Thoracic aorta (tissue), 2 donors: ENCODE measurements around the gene UFD1. TPM values are rescaled to one million over a fixed set of nuclear protein-coding genes. Genes with fewer than 3 reads are reported as not detected.

Source experiments
- ATAC-seq: fragments of 150-250 bp; one replicate; pipeline ENCODE4 v1.8.0; 2017; ENCODE audit warnings: low read depth; ENCODE audit not compliant: insufficient number of reproducible peaks, low FRiP score
- DNase-seq: peaks from one replicate; pipeline ENCODE4 v3.0.0-alpha.2; 2020; ENCODE audit warnings: low spot score
- H3K27ac ChIP-seq, 2 donors: fragments of 200-600 bp; sonication (generic); 1 replicate in 1 of 2; 2 replicates in 1 of 2; pipeline ENCODE4 v1.5.1; 2016; ENCODE audit warnings: mild to moderate bottlenecking in 2 of 2, moderate library complexity in 2 of 2
- H3K27me3 ChIP-seq: fragments of 200-600 bp; sonication (generic); replicated peaks from 2 replicates; pipeline ENCODE4 v1.6.0; 2016; ENCODE audit warnings: mild to moderate bottlenecking; ENCODE audit not compliant: insufficient read depth
- H3K36me3 ChIP-seq: fragments of 200-600 bp; sonication (generic); one replicate; pipeline ENCODE4 v1.5.1; 2016
- H3K4me1 ChIP-seq, 2 donors: fragments of 200-600 bp; sonication (generic); 1 replicate in 1 of 2; 2 replicates in 1 of 2; pipeline versions ENCODE4 v1.5.1 to v1.6.0; 2016; ENCODE audit warnings: low read depth in 2 of 2, mild to moderate bottlenecking in 1 of 2; ENCODE audit not compliant: control insufficient read depth in 1 of 2
- H3K4me3 ChIP-seq: fragments of 200-600 bp; sonication (generic); 2 replicates; pipeline ENCODE4 v1.5.1; 2016; ENCODE audit warnings: mild to moderate bottlenecking
- H3K9me3 ChIP-seq: fragments of 200-600 bp; sonication (generic); 2 replicates; pipeline ENCODE4 v1.5.1; 2016
- total RNA-seq, 2 donors: library from RNA; depleted of rRNA; stranded (reverse); fragments of >200 nt; gene quantifications; one replicate each; pipeline versions ENCODE4 v1.1.0 to v1.2.3, GENCODE V29; 2016
- TF ChIP-seq, protein P1 (sequence below): fragments of 200-600 bp; sonication (generic); IDR thresholded peaks from one replicate; pipeline ENCODE4 v1.5.1; 2019; ENCODE audit warnings: antibody characterized with exemption

Gene UFD1
- total RNA-seq, 2 donors from 2014 or later, result 32.0 to 32.5 TPM

DNA sequence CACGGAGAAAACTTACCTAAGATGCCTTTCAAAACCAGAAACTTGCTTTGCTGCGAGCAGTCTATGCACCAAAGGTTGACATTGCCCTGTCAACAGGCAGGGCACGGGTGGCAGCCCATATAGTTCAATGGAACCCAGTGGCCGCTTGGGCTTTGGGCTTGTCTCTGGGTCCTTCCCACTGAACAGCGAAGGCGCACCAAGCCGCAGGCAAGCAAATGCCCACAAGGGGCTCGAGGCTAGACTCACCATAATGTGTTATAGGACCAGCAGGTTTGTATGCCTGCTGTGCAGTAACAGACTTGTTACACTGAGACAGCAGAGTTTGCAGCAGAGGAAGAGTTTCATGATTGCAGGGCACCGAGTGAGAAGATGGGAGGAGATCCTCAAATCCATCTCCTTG, 24.9 kb upstream of the UFD1 start:
- Histone ChIP-seq H3K4me3 (no peak overlapping the region), H3K9me3 (no peaks in the 10 kb centered on the region), H3K27me3 (no peaks in the 10 kb centered on the region), H3K4me1 (no peaks in the 10 kb centered on the region), H3K27ac (no peak overlapping the region), H3K36me3 (no peaks in the 10 kb centered on the region)
- ATAC-seq (no peak), DNase-seq (no peak)
- TF ChIP-seq, protein P1, sequence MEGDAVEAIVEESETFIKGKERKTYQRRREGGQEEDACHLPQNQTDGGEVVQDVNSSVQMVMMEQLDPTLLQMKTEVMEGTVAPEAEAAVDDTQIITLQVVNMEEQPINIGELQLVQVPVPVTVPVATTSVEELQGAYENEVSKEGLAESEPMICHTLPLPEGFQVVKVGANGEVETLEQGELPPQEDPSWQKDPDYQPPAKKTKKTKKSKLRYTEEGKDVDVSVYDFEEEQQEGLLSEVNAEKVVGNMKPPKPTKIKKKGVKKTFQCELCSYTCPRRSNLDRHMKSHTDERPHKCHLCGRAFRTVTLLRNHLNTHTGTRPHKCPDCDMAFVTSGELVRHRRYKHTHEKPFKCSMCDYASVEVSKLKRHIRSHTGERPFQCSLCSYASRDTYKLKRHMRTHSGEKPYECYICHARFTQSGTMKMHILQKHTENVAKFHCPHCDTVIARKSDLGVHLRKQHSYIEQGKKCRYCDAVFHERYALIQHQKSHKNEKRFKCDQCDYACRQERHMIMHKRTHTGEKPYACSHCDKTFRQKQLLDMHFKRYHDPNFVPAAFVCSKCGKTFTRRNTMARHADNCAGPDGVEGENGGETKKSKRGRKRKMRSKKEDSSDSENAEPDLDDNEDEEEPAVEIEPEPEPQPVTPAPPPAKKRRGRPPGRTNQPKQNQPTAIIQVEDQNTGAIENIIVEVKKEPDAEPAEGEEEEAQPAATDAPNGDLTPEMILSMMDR, result no peak

DNA sequence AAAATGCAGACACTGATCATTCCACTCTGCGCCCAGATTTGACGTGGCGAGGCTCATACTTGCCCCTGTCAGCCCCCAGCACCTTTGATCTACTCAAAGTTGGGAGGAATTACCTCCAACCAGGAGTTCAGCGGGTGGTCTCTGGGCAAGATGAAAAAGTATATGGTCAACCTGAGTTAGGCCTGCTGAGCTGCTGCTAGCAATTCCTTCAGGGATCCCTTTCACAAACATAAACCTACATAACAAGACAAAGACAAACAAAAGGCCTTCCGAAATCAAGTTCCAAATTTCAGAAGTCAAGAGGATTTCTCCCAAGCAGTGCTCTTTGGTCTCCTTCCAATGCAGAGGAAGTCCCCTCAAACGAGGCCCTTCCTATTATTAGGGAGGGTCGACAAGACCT, 24.4 kb upstream of the UFD1 start:
- no peak for DNase-seq

DNA sequence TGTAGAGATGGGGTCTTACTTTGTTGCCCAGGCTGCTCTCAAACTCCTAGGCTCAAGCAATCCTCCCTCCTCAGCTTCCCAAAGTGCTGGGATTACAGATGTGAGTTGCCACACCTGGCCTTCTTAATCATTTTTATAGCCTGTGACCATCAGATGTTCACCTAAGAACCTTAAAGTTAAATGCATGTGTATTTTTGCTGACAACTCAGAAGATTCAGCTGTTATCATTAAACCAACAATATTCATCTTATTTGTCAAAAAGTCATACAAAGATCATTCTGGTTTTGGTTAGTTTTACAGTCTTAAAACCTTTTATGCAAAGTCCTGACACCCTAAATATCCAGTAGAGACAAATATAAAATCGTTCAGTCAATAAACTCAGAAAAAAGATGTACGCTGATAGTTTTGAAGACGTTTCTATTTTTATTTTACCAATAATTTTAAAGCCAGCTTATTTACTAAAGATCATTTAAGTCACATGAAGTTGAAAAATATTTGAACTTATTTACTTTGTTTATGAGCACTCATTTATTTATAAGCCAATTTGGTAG, 23.0 kb upstream of the UFD1 start:
- Histone ChIP-seq H3K36me3 (no peaks in the 10 kb centered on the region), H3K27me3 (no peaks in the 10 kb centered on the region), H3K9me3 (no peaks in the 10 kb centered on the region), H3K27ac (no peak overlapping the region), H3K4me3 (no peak overlapping the region), H3K4me1 (no peaks in the 10 kb centered on the region)
- TF ChIP-seq, protein P1, result no peak
- DNase-seq (no peak), ATAC-seq (no peak)

More for the DNA sequence above, 24.4 kb upstream of the UFD1 start:
- no peaks in the 10 kb centered on the region for H3K4me1 ChIP-seq
- TF ChIP-seq, protein P1, result no peak
- no peak overlapping the region for H3K27ac ChIP-seq
- no peaks in the 10 kb centered on the region for H3K36me3 ChIP-seq
- no peak overlapping the region for H3K4me3 ChIP-seq
- ATAC-seq, result no peak
- no peaks in the 10 kb centered on the region for H3K27me3 ChIP-seq
- H3K9me3 ChIP-seq, result no peaks in the 10 kb centered on the region

DNA sequence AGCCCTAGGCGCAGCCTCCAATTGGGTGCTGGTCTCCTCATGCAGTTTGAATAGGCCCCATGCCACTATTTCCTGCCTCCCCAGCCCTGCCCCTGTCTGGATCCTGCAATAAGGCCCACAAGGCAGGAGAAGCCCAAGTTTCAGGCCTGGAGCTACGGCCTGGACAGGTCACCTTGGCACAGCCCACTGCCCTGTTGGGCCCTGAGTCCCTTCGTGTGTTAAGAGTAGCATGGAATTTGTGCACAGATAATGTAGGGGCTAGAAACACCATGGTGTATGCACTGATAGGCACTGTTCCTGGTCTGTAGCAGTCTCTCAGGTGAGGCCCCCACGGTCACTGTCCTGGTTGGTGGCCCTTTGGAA, 20.9 kb upstream of the UFD1 start:
- DNase-seq (no peak), ATAC-seq (no peak)
- Histone ChIP-seq H3K36me3 (no peaks in the 10 kb centered on the region), H3K4me1 (no peaks in the 10 kb centered on the region), H3K9me3 (no peaks in the 10 kb centered on the region), H3K4me3 (no peak overlapping the region), H3K27me3 (no peaks in the 10 kb centered on the region), H3K27ac (no peak overlapping the region)
- TF ChIP-seq, protein P1, result no peak

DNA sequence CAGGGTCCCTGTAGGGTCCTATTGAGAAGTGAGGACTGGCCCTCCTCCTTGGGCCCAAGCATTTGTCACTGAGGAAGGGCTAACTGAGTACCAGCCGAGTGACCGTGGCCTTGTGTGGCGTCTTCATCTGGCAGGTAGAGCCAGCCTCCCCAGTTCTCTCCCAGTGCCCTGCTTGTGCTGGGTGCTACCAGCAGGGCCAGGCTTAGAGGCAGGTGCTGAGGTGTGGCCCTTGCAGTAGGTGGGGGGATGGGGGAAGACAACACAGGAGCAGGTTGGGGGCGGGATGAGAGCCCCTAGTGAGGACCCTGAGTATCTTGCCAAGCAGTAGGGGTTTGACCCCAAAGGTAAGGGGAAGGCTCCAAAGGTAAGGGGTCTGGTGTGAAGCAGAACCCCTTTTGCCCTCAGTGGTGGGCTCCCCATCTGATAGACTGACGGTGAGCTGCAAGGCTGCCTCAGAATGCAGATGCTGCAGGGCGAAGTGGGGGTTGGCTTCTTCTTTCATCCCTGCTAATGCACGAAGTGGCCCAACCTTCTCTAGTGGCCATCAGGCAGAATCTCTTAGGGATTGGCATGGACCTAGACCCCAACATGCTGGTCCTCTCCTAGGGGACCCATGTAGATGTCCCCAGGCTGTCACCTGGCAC, 20.4 kb upstream of the UFD1 start:
- no peak overlapping the region for H3K27ac ChIP-seq
- H3K4me3 ChIP-seq, result no peak overlapping the region
- no peaks in the 10 kb centered on the region for H3K9me3 ChIP-seq
- TF ChIP-seq, protein P1, result no peak
- H3K4me1 ChIP-seq, result no peaks in the 10 kb centered on the region
- no peaks in the 10 kb centered on the region for H3K27me3 ChIP-seq
- DNase-seq (no peak), ATAC-seq (no peak)
- H3K36me3 ChIP-seq, result no peaks in the 10 kb centered on the region
